H9 (cell line): ENCODE data around the gene EIF2D. TPM values are rescaled to one million over a fixed set of nuclear protein-coding genes. Genes with fewer than 3 reads are reported as not detected.

ENCODE experiments used
- DNase-seq: peaks from one replicate; pipeline ENCODE4 v3.0.0-alpha.2; 2017
- H2AFZ ChIP-seq: one replicate; pipeline ENCODE4 v1.6.1; 2013; ENCODE audit warnings: mild to moderate bottlenecking, low read length, control low read depth, moderate library complexity
- H2AK5ac ChIP-seq: 2 replicates; pipeline ENCODE4 v1.6.1; 2013; ENCODE audit warnings: low read length, control low read depth, mixed read lengths; ENCODE audit not compliant: insufficient read length
- H2BK120ac ChIP-seq: one replicate; pipeline ENCODE4 v1.6.1; 2013; ENCODE audit warnings: low read depth, mild to moderate bottlenecking, low read length, control low read depth, inconsistent platforms; ENCODE audit not compliant: poor library complexity, severe bottlenecking
- H2BK12ac ChIP-seq: 2 replicates; pipeline ENCODE4 v1.6.1; 2013; ENCODE audit warnings: low read length, control low read depth, mixed read lengths, low read depth; ENCODE audit not compliant: insufficient read length
- H2BK15ac ChIP-seq: 2 replicates; pipeline ENCODE4 v1.6.1; 2013; ENCODE audit warnings: low read depth, low read length, control low read depth
- H2BK20ac ChIP-seq: one replicate; pipeline ENCODE4 v1.6.1; 2013; ENCODE audit warnings: low read depth, mild to moderate bottlenecking, low read length, control low read depth, inconsistent platforms; ENCODE audit not compliant: poor library complexity, severe bottlenecking
- H2BK5ac ChIP-seq: 2 replicates; pipeline ENCODE4 v1.6.1; 2013; ENCODE audit warnings: low read length, control low read depth, mixed read lengths; ENCODE audit not compliant: insufficient read length
- H3K14ac ChIP-seq: 2 replicates; pipeline ENCODE4 v1.6.1; 2013; ENCODE audit warnings: low read length, control low read depth; ENCODE audit not compliant: insufficient read depth
- H3K18ac ChIP-seq: 2 replicates; pipeline ENCODE4 v1.6.1; 2013; ENCODE audit warnings: low read depth, mild to moderate bottlenecking, mixed read lengths, low read length, control low read depth; ENCODE audit not compliant: insufficient read length
- H3K23ac ChIP-seq: 2 replicates; pipeline ENCODE4 v1.6.1; 2013; ENCODE audit warnings: low read length, control low read depth, mixed read lengths, low read depth; ENCODE audit not compliant: insufficient read length
- H3K23me2 ChIP-seq: 2 replicates; pipeline ENCODE4 v1.6.1; 2013; ENCODE audit warnings: low read depth, mild to moderate bottlenecking, mixed read lengths, low read length, control low read depth; ENCODE audit not compliant: insufficient read length, poor library complexity, severe bottlenecking
- H3K27ac ChIP-seq: 2 replicates; pipeline ENCODE4 v1.5.1; 2013; ENCODE audit warnings: low read length, control low read depth, mixed read lengths, low read depth; ENCODE audit not compliant: insufficient read length
- H3K27me3 ChIP-seq: 2 replicates; pipeline ENCODE4 v1.6.1; 2013; ENCODE audit warnings: low read length, control low read depth, inconsistent platforms; ENCODE audit not compliant: insufficient read depth
- H3K4ac ChIP-seq: 2 replicates; pipeline ENCODE4 v1.6.1; 2013; ENCODE audit warnings: low read depth, mild to moderate bottlenecking, control low read depth, inconsistent platforms, low read length, moderate library complexity
- H3K4me1 ChIP-seq: 2 replicates; pipeline ENCODE4 v1.6.1; 2013; ENCODE audit warnings: low read length, control low read depth, inconsistent platforms; ENCODE audit not compliant: insufficient read depth
- H3K4me2 ChIP-seq: 2 replicates; pipeline ENCODE4 v1.6.1; 2013; ENCODE audit warnings: low read length, control low read depth, mixed read lengths; ENCODE audit not compliant: insufficient read length, insufficient read depth
- H3K56ac ChIP-seq: 2 replicates; pipeline ENCODE4 v1.6.1; 2013; ENCODE audit warnings: low read depth, mild to moderate bottlenecking, mixed read lengths, low read length, control low read depth; ENCODE audit not compliant: insufficient read length
- H3K79me1 ChIP-seq: 2 replicates; pipeline ENCODE4 v1.6.1; 2013; ENCODE audit warnings: low read depth, mild to moderate bottlenecking, moderate library complexity, low read length, control low read depth, inconsistent platforms; ENCODE audit not compliant: insufficient read depth, poor library complexity, severe bottlenecking
- H3K79me2 ChIP-seq: 2 replicates; pipeline ENCODE4 v1.6.1; 2013; ENCODE audit warnings: low read length, control low read depth, inconsistent platforms; ENCODE audit not compliant: insufficient read depth
- H3K9ac ChIP-seq: 2 replicates; pipeline ENCODE4 v1.6.1; 2013; ENCODE audit warnings: low read length, control low read depth, mixed read lengths; ENCODE audit not compliant: insufficient read length; ENCODE audit errors: extremely low read depth
- H3K9me3 ChIP-seq: one replicate; pipeline ENCODE4 v1.6.1; 2013; ENCODE audit warnings: low read depth, low read length, inconsistent platforms; ENCODE audit not compliant: control insufficient read depth
- H3T11ph ChIP-seq: one replicate; pipeline ENCODE4 v1.6.1; 2013; ENCODE audit warnings: mild to moderate bottlenecking, low read length, control low read depth, inconsistent platforms
- H4K20me1 ChIP-seq: one replicate; pipeline ENCODE4 v1.6.1; 2013; ENCODE audit not compliant: control insufficient read depth, insufficient read length, insufficient read depth
- H4K5ac ChIP-seq: 2 replicates; pipeline ENCODE4 v1.6.1; 2013; ENCODE audit warnings: low read depth, mild to moderate bottlenecking, mixed read lengths, low read length, control low read depth; ENCODE audit not compliant: insufficient read length
- H4K8ac ChIP-seq: replicated peaks from 2 replicates; pipeline ENCODE4 v1.6.1; 2013; ENCODE audit warnings: low read length, control low read depth, mixed read lengths, low read depth; ENCODE audit not compliant: insufficient read length
- H4K91ac ChIP-seq: 2 replicates; pipeline ENCODE4 v1.6.1; 2013; ENCODE audit warnings: low read depth, mild to moderate bottlenecking, moderate library complexity, mixed read lengths, low read length, control low read depth; ENCODE audit not compliant: insufficient read length
- H3K27ac Mint-ChIP-seq, 3 experiments: 2 replicates in 2 of 3; 3 replicates in 1 of 3; pipeline ENCODE4 v1.8.0; 2020 to 2021; ENCODE audit warnings: mixed read lengths in 3 of 3, mild to moderate bottlenecking in 1 of 3, moderate library complexity in 1 of 3
- H3K27me3 Mint-ChIP-seq: 2 replicates; pipeline ENCODE4 v1.8.0; 2021; ENCODE audit warnings: low read depth, mild to moderate bottlenecking, moderate library complexity, mixed read lengths
- H3K36me3 Mint-ChIP-seq, 3 experiments: 2 replicates in 2 of 3; 3 replicates in 1 of 3; pipeline ENCODE4 v1.8.0; 2020 to 2021; ENCODE audit warnings: low read depth in 3 of 3, mixed read lengths in 3 of 3; ENCODE audit not compliant: insufficient read depth in 1 of 3
- H3K4me1 Mint-ChIP-seq, 2 experiments: 2 replicates each; pipeline ENCODE4 v1.8.0; 2020; ENCODE audit warnings: mixed read lengths in 2 of 2
- H3K4me3 Mint-ChIP-seq, 2 experiments: 2 replicates in 1 of 2; 3 replicates in 1 of 2; pipeline ENCODE4 v1.8.0; 2020 to 2021; ENCODE audit warnings: mild to moderate bottlenecking in 2 of 2, mixed read lengths in 2 of 2, moderate library complexity in 1 of 2
- H3K9me3 Mint-ChIP-seq, 2 experiments: 2 replicates in 1 of 2; 3 replicates in 1 of 2; pipeline ENCODE4 v1.8.0; 2020; ENCODE audit warnings: mild to moderate bottlenecking in 2 of 2, mixed read lengths in 2 of 2, moderate library complexity in 1 of 2
- WGBS: extraction: QIAGEN DNeasy Blood & Tissue Kit; methylation state at CpG from one replicate; pipeline ENCODE4 v1.1.7; 2013; ENCODE audit warnings: missing lambda C conversion rate, low lambda C conversion rate, mixed read lengths; ENCODE audit not compliant: insufficient read length; ENCODE audit errors: extremely low coverage; 5-methylcytosine and 5-hydroxymethylcytosine counted together
- total RNA-seq: library from RNA; stranded (reverse); gene quantifications from 2 replicates; pipeline ENCODE4 v1.2.1, GENCODE V29; 2021
- TF ChIP-seq, protein P1 (sequence below): fragments of 200-600 bp; sonication (generic); conservative IDR thresholded peaks from 3 replicates; pipeline ENCODE4 v1.8.0; 2021; ENCODE audit warnings: antibody characterized with exemption, mild to moderate bottlenecking

Gene EIF2D
- total RNA-seq, 1 experiment from 2014 or later, result 35.8 TPM

DNA sequence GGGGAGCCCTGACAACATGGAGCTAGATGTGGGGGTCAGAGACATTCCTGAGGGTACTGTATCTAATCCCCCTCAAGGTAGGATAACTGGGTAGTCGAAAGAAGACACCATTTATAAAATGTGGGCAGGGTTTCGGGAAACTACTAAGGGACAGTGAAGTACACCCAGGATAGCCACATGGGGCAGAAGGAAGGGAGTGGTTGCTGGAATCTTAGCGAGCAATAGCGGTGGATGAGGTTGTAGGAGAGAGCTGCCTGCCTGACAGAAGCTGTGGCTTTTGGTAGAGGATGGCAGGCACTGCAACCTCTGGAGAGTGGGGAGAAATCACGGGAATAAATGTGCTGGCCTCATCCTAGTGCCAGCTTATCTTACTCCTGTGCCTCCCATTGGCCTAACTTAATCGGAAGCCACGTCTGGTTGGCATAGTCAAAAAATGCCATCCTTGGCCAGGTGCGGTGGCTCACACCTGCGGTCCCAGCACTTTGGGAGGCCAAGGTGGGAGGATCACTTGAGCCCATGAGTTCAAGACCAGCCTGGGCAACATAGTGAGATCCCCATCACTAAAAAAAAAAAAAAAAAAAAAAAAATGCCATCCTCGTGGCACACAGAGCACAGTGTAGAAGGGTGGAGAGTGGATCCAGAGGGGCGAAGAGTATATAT lies 49.0 kb upstream of the EIF2D start:
- H3K23ac ChIP-seq, result no peak overlapping the region
- H3T11ph ChIP-seq, result no peak overlapping the region
- no peak overlapping the region for H4K91ac ChIP-seq
- H4K8ac ChIP-seq, result no peak overlapping the region
- H2BK5ac ChIP-seq, result no peak overlapping the region
- peaks cover 4% of the 10 kb centered on the region for H3K4me1 ChIP-seq
- no peak overlapping the region for H3K27ac Mint-ChIP-seq
- peaks cover 3% of the 10 kb centered on the region for H3K23me2 ChIP-seq
- H3K27ac ChIP-seq, result no peak overlapping the region
- H3K9ac ChIP-seq, result no peak overlapping the region
- no peak overlapping the region for H3K4ac ChIP-seq
- H3K56ac ChIP-seq, result no peak overlapping the region
- H3K79me2 ChIP-seq, result no peaks in the 10 kb centered on the region
- H4K5ac ChIP-seq, result no peak overlapping the region
- H3K14ac ChIP-seq, result no peak overlapping the region
- H2BK120ac ChIP-seq, result no peak overlapping the region
- H2BK20ac ChIP-seq, result no peak overlapping the region
- no peak overlapping the region for H2BK15ac ChIP-seq
- no peaks in the 10 kb centered on the region for H3K9me3 Mint-ChIP-seq
- no CpG with 5 or more reads among the region's 11 CpGs for WGBS
- H2AFZ ChIP-seq, result no peak overlapping the region
- TF ChIP-seq, protein P1, sequence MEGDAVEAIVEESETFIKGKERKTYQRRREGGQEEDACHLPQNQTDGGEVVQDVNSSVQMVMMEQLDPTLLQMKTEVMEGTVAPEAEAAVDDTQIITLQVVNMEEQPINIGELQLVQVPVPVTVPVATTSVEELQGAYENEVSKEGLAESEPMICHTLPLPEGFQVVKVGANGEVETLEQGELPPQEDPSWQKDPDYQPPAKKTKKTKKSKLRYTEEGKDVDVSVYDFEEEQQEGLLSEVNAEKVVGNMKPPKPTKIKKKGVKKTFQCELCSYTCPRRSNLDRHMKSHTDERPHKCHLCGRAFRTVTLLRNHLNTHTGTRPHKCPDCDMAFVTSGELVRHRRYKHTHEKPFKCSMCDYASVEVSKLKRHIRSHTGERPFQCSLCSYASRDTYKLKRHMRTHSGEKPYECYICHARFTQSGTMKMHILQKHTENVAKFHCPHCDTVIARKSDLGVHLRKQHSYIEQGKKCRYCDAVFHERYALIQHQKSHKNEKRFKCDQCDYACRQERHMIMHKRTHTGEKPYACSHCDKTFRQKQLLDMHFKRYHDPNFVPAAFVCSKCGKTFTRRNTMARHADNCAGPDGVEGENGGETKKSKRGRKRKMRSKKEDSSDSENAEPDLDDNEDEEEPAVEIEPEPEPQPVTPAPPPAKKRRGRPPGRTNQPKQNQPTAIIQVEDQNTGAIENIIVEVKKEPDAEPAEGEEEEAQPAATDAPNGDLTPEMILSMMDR, result no peak
- no peak overlapping the region for H3K18ac ChIP-seq
- no peaks in the 10 kb centered on the region; a peak in 1 of 7 replicates for H3K36me3 Mint-ChIP-seq
- H3K27me3 Mint-ChIP-seq, result peaks cover 82% of the 10 kb centered on the region
- no peak overlapping the region for H3K4me3 Mint-ChIP-seq
- no peaks in the 10 kb centered on the region for H3K9me3 ChIP-seq
- no peak overlapping the region for H3K4me2 ChIP-seq
- H4K20me1 ChIP-seq, result no peaks in the 10 kb centered on the region
- H2AK5ac ChIP-seq, result no peak overlapping the region
- DNase-seq, result no peak
- peaks cover 16 to 22% of the 10 kb centered on the region in 2 experiments for H3K4me1 Mint-ChIP-seq
- peaks cover 8% of the 10 kb centered on the region; the same call in 1 of the 2 replicates for H3K27me3 ChIP-seq
- no peak overlapping the region for H2BK12ac ChIP-seq
- no peaks in the 10 kb centered on the region for H3K79me1 ChIP-seq
